Right renal cortex interstitium (tissue), 3 donors: ENCODE results near the gene NUDT8. TPM values are rescaled to one million over a fixed set of nuclear protein-coding genes. Genes with fewer than 3 reads are reported as not detected.

Source experiments
- DNase-seq, 3 donors: peaks; one replicate each; pipeline ENCODE4 v3.0.0-alpha.2; 2013; ENCODE audit warnings: low read depth in 3 of 3, low spot score in 2 of 3
- polyA plus RNA-seq, 3 donors: library from polyadenylated mRNA; unstranded; fragments of 120-200 nt; gene quantifications; one replicate each; pipeline ENCODE4 v1.2.1, GENCODE V29; 2013; ENCODE audit not compliant: insufficient read length in 3 of 3

NUDT8 gene
- 1 to 10 TPM; 3.3 to 5.3 (median 3.4) TPM for polyA plus RNA-seq

GRCh38 chr11:67629386-67630227 lies at the start of gene NUDT8:
Gene NUDT8, minus strand, starts transcription at chr11:67629937. Its CDS starts 26 bp downstream, at chr11:67629911.
- DNase-seq, result peak in 1 of 3 donors; percentile 72

GRCh38 chr11:67675058-67675747 lies 45.5 kb upstream of the NUDT8 start:
- DNase-seq, result no peak

GRCh38 chr11:67674442-67674871 lies 44.7 kb upstream of the NUDT8 start, which contains the start of gene ALDH3B2:
Gene ALDH3B2, minus strand, starts transcription at chr11:67674623. Its CDS starts 7,688 bp downstream, at chr11:67666935.
- DNase-seq, result no peak

- DNase-seq, result no peak
Observed at GRCh38 chr11:67673902-67674301, 44.2 kb upstream of the NUDT8 start.

GRCh38 chr11:67673358-67673757 lies 43.6 kb upstream of the NUDT8 start:
- no peak for DNase-seq

GRCh38 chr11:67671211-67671520 lies 41.4 kb upstream of the NUDT8 start:
- no peak for DNase-seq

- DNase-seq, result no peak
Observed at GRCh38 chr11:67670316-67671210, 40.8 kb upstream of the NUDT8 start.

GRCh38 chr11:67668192-67668551 lies 38.4 kb upstream of the NUDT8 start:
- no peak for DNase-seq

GRCh38 chr11:67667490-67668191 lies 37.9 kb upstream of the NUDT8 start:
- DNase-seq, result no peak

GRCh38 chr11:67666676-67667489 lies 37.1 kb upstream of the NUDT8 start:
- no peak for DNase-seq

- DNase-seq, result no peak
Observed at GRCh38 chr11:67666303-67666645, 36.5 kb upstream of the NUDT8 start.

- no peak for DNase-seq
Observed at GRCh38 chr11:67665541-67666302, 36.0 kb upstream of the NUDT8 start.

GRCh38 chr11:67664696-67665540 lies 35.2 kb upstream of the NUDT8 start:
- DNase-seq, result no peak

- DNase-seq, result no peak
Observed at GRCh38 chr11:67664213-67664585, 34.5 kb upstream of the NUDT8 start.

- DNase-seq, result no peak
Observed at GRCh38 chr11:67663532-67664212, 33.9 kb upstream of the NUDT8 start.

GRCh38 chr11:67662835-67663531 lies 33.2 kb upstream of the NUDT8 start:
- no peak for DNase-seq
